Body of pancreas (tissue), 4 donors: ENCODE measurements around the gene KCNK10. TPM values are rescaled to one million over a fixed set of nuclear protein-coding genes. Genes with fewer than 3 reads are reported as not detected.

Experiments
- ATAC-seq: fragments of 150-250 bp; one replicate; pipeline ENCODE4 v1.9.1; 2016
- DNase-seq, 4 donors: peaks; one replicate each; pipeline ENCODE4 v3.0.0-alpha.2; 2019
- H3K27ac ChIP-seq, 4 donors: fragments of 200-600 bp; sonication (generic); 1 replicate in 3 of 4; 2 replicates in 1 of 4; pipeline versions ENCODE4 v1.5.1 to v1.6.1; 2016 to 2019; ENCODE audit warnings: mild to moderate bottlenecking in 1 of 4, mixed read lengths in 1 of 4, moderate library complexity in 1 of 4
- H3K27me3 ChIP-seq, 2 donors: fragments of 200-600 bp; sonication (generic); one replicate each; pipeline ENCODE4 v1.6.0; 2016; ENCODE audit warnings: mild to moderate bottlenecking in 1 of 2
- H3K36me3 ChIP-seq, 2 donors: fragments of 200-600 bp; sonication (generic); replicated peaks in 1 of 2; 2 replicates each; pipeline ENCODE4 v1.5.1; 2016; ENCODE audit warnings: low read depth in 2 of 2; ENCODE audit not compliant: insufficient read depth in 1 of 2
- H3K4me1 ChIP-seq: fragments of 200-600 bp; sonication (generic); one replicate; pipeline ENCODE4 v1.6.0; 2016
- H3K4me3 ChIP-seq, 2 donors: fragments of 200-600 bp; sonication (generic); 1 replicate in 1 of 2; 2 replicates in 1 of 2; pipeline ENCODE4 v1.5.1; 2016 to 2019
- H3K9me3 ChIP-seq, 3 donors: fragments of 200-600 bp; sonication (generic); 1 replicate in 2 of 3; 2 replicates in 1 of 3; pipeline ENCODE4 v1.5.1; 2016
- CTCF ChIP-seq, 7 experiments: fragments of 450-650 bp in 4 of 7; fragments of 200-600 bp in 3 of 7; sonication (generic) in 3 of 7; IDR thresholded peaks; one replicate each; pipeline ENCODE4 v1.5.1; 2016 to 2019; ENCODE audit warnings: antibody characterized with exemption in 7 of 7
- POLR2A ChIP-seq, 3 donors: fragments of 450-650 bp; IDR thresholded peaks; one replicate each; pipeline ENCODE4 v1.6.1; 2016; ENCODE audit warnings: antibody characterized with exemption in 3 of 3, mild to moderate bottlenecking in 2 of 3
- WGBS, 2 donors: methylation state at CpG; one replicate each; pipeline ENCODE4 v1.1.5; 2017; 5-methylcytosine and 5-hydroxymethylcytosine counted together
- intact Hi-C: fragments of 100-400 bp; cut with DNase I; formaldehyde crosslinking; loops from one replicate; pipeline ENCODE4 v1.15.1; 2023
- total RNA-seq, 2 donors: library from RNA; depleted of rRNA; stranded (reverse); fragments of >200 nt; gene quantifications; one replicate each; pipeline ENCODE4 v1.1.0, GENCODE V29; 2016

Gene KCNK10
- total RNA-seq, 2 donors from 2014 or later, result 1.6 to 3.3 TPM

GRCh38 chr14:88316521-88316920 is 6.5 kb downstream of the KCNK10 start:
- no peaks in the 10 kb centered on the region for H3K36me3 ChIP-seq
- DNase-seq (no peak), ATAC-seq (no peak)
- no peaks in the 10 kb centered on the region for H3K9me3 ChIP-seq
- no peaks in the 10 kb centered on the region for H3K27me3 ChIP-seq
- TF ChIP-seq POLR2A (IDR thresholded peaks at IDR 0.05) (no peak), CTCF (IDR thresholded peaks at IDR 0.05) (no peak)
- H3K27ac ChIP-seq, result no peak overlapping the region
- H3K4me1 ChIP-seq, result no peaks in the 10 kb centered on the region
- intact Hi-C loops, result no loop called here
- H3K4me3 ChIP-seq, result no peak overlapping the region

GRCh38 chr14:88312257-88312656 is 10.8 kb downstream of the KCNK10 start:
- no peak for ATAC-seq
- no peaks in the 10 kb centered on the region for H3K4me1 ChIP-seq
- H3K4me3 ChIP-seq, result no peak overlapping the region
- H3K27ac ChIP-seq, result no peak overlapping the region
- no peak for DNase-seq
- H3K36me3 ChIP-seq, result no peaks in the 10 kb centered on the region
- H3K9me3 ChIP-seq, result no peaks in the 10 kb centered on the region
- TF ChIP-seq POLR2A (IDR thresholded peaks at IDR 0.05), result no peak
- intact Hi-C loops, result no loop called here
- WGBS, 2 donors, result 71 to 73% methylated on average over 6 of the region's 6 CpGs
- no peaks in the 10 kb centered on the region for H3K27me3 ChIP-seq

GRCh38 chr14:88311780-88312179 is 11.3 kb downstream of the KCNK10 start:
- Histone ChIP-seq H3K4me3 (no peak overlapping the region), H3K4me1 (no peaks in the 10 kb centered on the region), H3K36me3 (no peaks in the 10 kb centered on the region), H3K27me3 (no peaks in the 10 kb centered on the region), H3K9me3 (no peaks in the 10 kb centered on the region), H3K27ac (no peak overlapping the region)
- intact Hi-C loops, result no loop called here
- ATAC-seq, result no peak
- 77 to 78% methylated on average over 3 of the region's 3 CpGs for WGBS, 2 donors
- DNase-seq, result no peak
- TF ChIP-seq POLR2A (IDR thresholded peaks at IDR 0.05) (no peak), CTCF (IDR thresholded peaks at IDR 0.05) (no peak)

- 42 to 50% methylated on average over 4 of the region's 4 CpGs for WGBS, 2 donors
- no peaks in the 10 kb centered on the region for H3K27me3 ChIP-seq
Observed at GRCh38 chr14:88310449-88310848, 12.6 kb downstream of the KCNK10 start.

DNA sequence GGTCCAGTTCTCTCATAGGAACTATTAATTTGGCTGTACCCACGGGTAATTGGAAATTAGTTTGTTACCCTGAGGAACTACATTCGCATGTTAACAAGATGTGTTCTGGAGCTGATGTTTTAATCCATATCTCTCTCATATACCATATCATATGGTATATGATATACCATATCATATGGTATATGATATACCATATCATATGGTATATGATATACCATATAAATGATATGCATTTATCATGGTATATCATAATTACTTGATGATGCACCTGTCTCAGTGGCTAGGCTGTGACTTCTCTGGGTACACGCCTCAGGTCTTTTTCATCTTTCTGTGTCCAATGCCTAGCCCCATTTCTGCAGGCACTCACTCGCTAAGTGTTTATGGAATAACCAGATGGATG is 13.0 kb downstream of the KCNK10 start:
- no peak for TF ChIP-seq CTCF (IDR thresholded peaks at IDR 0.05)
- no peak for TF ChIP-seq POLR2A (IDR thresholded peaks at IDR 0.05)
- intact Hi-C loops, result no loop called here
- ATAC-seq (no peak), DNase-seq (no peak)
- no peaks in the 10 kb centered on the region for H3K4me1 ChIP-seq
- no peak overlapping the region for H3K27ac ChIP-seq
- H3K4me3 ChIP-seq, result no peak overlapping the region
- 85 to 93% methylated on average over 4 of the region's 4 CpGs for whole genome bisulfite sequencing, 2 donors
- H3K9me3 ChIP-seq, result no peaks in the 10 kb centered on the region
- no peaks in the 10 kb centered on the region for H3K36me3 ChIP-seq
- H3K27me3 ChIP-seq, result no peaks in the 10 kb centered on the region

More at GRCh38 chr14:88310449-88310848, 12.6 kb downstream of the KCNK10 start:
- intact Hi-C loops, result no loop called here
- H3K27ac ChIP-seq, result no peak overlapping the region
- TF ChIP-seq CTCF (IDR thresholded peaks at IDR 0.05), result no peak
- TF ChIP-seq POLR2A (IDR thresholded peaks at IDR 0.05), result no peak
- DNase-seq (no peak), ATAC-seq (no peak)
- no peak overlapping the region for H3K4me3 ChIP-seq
- no peaks in the 10 kb centered on the region for H3K9me3 ChIP-seq
- H3K36me3 ChIP-seq, result no peaks in the 10 kb centered on the region
- H3K4me1 ChIP-seq, result no peaks in the 10 kb centered on the region
